LHCN-M2 (cell line): ENCODE results near the gene CHST15. TPM values are rescaled to one million over a fixed set of nuclear protein-coding genes. Genes with fewer than 3 reads are reported as not detected.
"Not testable (repeated sequence)": the region's sequence is repeated elsewhere in the genome, so short reads cannot be mapped to it uniquely, and the experiment has no call there.

Experiments used
- DNase-seq: peaks from one replicate; pipeline ENCODE4 v3.0.0-alpha.2; 2012; ENCODE audit warnings: low read depth
- total RNA-seq: library from RNA; depleted of rRNA; stranded (reverse); fragments of >200 nt; gene quantifications from 2 replicates; pipeline ENCODE4 v1.2.3, GENCODE V29; 2014

CHST15 gene
- total RNA-seq, 1 experiment from 2014 or later = 40.2 TPM

DNA sequence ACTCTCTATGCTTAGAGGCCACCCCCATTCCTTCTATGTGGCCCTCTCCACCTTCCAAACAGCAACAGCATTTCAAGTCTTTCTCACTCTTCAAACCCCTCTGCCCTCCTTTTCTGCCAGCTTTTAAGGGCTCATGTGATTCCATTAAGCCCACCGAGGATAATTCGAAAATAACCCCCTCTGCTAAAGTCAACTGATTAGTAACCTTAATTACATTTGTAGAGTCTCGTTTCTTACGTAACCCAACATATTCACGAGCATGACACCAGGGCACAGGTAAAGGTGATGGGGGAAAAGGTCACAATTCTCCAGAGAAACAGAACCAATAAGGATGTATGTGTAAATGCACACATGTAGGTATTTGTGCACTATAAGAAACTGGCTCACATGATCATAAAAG lies 6.7 kb upstream of the CHST15 start:
- DNase-seq = no peak

GRCh38 chr10:124099604-124100003 lies 6.2 kb upstream of the CHST15 start:
- DNase-seq = no peak

GRCh38 chr10:124098575-124098974 lies 5.2 kb upstream of the CHST15 start:
- DNase-seq = no peak

DNA sequence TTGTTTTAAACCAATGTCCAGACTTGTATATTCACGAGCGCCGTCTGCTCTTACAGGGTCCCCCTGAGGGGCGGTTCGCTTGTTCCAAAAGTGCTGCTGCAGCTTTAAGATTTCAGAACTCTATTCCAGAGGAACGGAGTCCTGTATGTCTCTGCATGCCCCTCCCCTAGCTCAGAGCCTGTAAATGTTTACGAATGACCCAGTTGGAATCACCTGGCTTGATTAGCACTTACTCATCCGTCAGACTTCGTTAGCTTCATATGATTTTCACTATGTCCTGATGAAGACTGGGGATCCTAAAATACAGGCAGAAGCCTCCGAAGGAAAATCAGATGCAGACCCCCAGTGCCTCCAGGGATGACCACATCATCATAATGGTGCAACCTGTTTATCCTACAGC lies 4.5 kb upstream of the CHST15 start:
- DNase-seq = no peak

DNA sequence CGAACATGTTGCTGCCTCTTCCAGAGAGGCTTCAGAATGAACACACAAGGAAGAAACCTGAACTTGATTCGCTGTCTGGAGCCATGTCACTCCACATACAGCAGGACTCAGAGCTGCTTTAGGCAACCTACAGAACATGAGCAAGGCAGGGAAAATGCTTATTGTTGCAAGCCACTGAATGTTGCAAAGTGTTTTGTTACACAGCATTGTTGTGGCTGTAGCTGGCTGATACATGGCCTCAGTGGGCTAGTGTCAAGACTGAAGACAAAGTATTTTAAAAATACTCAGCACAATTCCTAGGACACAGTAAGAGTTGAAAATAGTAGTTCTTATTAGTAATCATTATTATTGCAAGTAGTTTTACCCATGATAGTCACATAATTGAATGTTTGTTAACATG lies 3.1 kb upstream of the CHST15 start:
- DNase-seq = no peak

GRCh38 chr10:124095801-124096200 lies 2.4 kb upstream of the CHST15 start:
- DNase-seq = not testable (repeated sequence)

DNA sequence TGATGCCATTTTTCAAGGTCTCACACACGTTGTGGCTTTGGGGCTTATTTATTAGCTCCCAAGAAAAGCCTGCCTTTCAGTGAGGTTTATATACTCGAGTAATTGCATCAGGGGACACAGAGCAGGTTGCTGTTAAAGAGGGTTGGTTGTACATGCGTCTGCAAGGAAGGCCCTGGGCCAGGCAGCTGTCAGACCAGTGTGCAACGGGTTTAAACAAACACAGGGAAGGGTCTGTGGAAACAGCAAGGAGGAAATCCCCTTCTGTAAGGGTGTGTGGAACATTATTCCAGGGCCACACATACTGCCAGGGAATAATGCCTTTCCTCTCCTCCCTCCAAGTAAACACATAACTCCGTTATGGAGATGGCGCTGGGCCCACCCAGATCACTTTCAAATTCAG lies 1.7 kb upstream of the CHST15 start:
- no peak for DNase-seq

DNA sequence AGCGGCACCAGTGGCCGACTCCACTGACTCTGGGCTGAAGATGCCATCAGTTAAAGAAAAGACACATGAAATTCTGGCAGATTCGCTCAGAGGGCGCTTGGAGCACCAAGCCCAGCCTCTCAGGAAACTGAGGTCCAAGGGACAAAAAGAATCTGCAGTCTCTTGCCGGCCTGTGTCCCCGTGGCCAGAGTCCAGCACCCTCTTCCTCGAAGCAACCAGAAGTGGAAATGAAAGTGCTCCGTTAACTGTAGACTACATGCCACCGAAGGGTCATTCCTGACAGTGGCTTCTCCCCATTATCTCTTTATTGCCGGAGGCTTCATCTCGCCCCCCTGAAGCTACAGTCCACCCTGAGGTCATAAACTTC lies 1.0 kb upstream of the CHST15 start:
- DNase-seq = no peak

- DNase-seq = peak; percentile 24
Measured at GRCh38 chr10:124093774-124094418, 498 bp upstream of the CHST15 start.

GRCh38 chr10:124092250-124092859 lies 1.0 kb downstream of the CHST15 start:
- DNase-seq = peak; percentile 64

GRCh38 chr10:124091646-124092249 lies 1.6 kb downstream of the CHST15 start:
- DNase-seq = peak; percentile 49

- DNase-seq = no peak
Measured at GRCh38 chr10:124090601-124091209, 2.7 kb downstream of the CHST15 start.

DNA sequence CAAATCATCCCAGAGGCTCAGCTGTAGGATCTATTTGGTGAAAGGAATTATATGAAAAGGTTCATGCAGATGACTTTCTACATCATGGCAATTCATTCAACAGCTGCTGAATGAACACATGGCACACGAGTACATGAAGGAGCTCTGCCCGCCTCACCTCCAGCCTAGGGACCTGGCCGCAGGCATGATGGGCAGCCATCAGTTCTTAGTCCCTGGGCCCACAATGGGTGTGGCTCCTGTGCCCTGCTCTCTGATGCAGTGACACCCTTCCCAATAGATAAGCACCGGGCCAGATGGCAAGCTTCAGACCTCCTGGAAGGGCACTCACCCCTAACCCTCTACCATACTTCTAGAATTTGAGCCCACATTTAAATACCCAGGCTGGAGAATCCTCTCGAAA lies 3.5 kb downstream of the CHST15 start:
- DNase-seq = no peak

DNA sequence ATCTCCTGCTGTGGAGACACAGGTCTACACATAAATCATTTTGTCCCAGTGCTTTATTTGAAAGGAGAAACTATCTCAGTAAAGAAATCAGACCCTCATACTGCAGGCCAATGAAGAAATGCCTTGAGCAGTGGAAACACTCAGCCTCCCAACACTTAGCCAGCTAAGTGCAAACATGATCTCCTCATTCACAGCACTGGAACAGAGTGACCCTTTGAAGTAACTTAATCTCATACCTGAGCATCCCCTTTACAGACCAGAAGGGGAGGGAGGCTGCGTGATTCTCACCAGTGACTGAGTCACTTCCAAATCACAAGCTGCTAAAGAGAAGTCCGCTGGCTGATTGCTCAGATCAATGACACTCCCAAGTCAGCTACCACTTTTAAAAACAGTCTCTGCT lies 4.5 kb downstream of the CHST15 start:
- DNase-seq = no peak

DNA sequence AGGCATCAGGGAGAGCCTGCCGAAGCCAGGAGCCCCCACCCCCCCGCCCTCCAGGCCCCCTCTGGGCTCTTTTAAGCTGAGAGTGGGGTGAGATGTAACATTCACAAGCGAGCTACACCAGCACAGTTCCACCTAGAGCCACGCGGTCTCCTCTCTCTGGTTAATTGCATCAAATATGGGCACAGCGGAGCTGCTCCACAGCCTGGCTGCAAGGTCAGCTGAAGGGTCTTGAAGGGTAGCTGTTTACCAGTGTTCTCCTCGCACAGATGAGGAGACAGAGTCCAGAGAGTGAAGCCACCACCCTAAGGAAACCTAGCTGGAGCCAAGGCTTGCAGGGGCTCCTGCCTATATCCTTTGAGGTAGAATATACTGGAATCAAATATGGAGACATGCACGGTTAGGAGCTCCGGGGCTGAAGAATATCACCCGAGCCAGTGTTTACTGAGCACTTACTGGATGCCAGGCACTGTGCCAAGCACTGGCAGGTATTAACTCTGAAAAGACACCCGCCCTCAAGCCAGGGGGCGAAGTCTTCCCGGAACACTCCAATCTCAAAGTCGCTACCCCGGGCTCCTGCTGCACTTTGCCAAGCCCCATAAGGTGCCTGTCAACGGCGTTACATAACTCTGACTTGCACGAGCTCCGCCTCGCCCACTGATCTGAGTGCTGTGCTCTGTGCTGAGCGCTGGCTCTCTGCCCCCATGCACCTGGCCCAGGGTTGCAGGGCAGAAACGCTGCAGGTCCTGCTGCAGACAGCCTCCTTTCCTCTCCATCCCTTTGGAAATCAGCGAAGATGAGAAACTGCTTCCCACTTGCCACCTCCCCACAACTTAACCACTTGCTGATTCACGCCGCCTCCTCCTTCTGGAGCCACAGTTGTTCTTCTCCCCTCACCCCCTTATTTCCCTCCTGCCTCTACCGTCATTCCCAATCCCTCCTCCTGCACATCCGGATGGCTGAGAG lies 5.4 kb downstream of the CHST15 start:
- peak; percentile 71 for DNase-seq

GRCh38 chr10:124086787-124087671 lies 6.4 kb downstream of the CHST15 start:
- DNase-seq = no peak

GRCh38 chr10:124086097-124086710 lies 7.2 kb downstream of the CHST15 start:
- DNase-seq = no peak

- no peak for DNase-seq
Measured at GRCh38 chr10:124085680-124086079, 7.7 kb downstream of the CHST15 start.

DNA sequence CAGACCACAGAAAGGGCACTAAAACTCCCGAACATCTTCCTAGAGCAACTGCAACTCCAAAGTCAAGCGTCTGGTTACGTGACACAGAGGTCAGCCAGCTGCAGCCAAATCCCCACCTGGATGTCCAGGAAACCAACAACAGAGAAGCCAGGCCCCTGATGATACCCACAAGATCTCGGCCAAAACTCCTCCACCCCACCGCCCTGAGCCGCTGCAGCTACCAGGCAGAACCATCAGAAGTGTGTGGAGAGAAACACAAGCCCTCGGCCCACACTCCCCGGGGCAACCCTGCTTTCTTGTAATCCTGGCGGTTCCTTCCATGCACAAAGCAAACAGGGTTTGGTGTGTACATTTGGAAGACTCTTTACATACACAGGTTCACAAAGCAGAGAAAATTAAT lies 8.7 kb downstream of the CHST15 start:
- DNase-seq = no peak

DNA sequence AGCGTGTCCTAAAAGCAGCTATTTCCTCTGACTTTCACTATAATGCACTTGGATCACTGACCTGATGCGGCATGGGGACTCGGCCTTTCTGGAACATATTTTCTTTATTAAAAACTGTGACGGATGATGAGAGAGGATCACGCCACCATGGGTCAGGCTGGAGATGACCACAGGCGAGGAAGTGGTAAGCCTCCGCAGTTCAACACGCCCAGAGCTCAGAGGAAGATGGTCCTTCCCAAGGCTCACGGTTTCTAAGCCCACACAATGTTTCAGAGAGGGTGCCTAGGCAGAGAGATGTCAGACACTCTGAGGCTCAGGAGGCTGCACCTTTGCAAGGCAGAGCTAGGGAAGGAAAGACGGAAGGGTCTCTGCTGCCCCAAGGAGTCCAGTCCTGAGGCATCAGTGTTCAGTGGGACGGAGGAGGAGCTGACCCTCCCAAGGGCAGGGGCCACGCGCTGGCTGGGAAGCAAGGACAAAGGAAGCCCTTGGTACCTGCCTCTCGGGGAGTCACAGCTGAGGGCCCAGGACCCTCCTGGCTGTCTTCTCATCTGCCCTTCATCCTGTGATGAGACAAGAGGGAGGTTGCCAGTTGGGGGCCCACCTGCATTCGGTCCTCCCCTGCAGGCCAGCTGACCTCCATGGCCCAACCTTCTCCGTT lies 9.5 kb downstream of the CHST15 start:
- DNase-seq = no peak
